H1 (cell line): ENCODE measurements around the gene CTIF. TPM values are rescaled to one million over a fixed set of nuclear protein-coding genes. Genes with fewer than 3 reads are reported as not detected.

Experiments used
- CTCF ChIA-PET: fragments of 300-600 bp; sonication (Branson Sonifier 250); formaldehyde crosslinking; loops from one replicate; lab custom pipeline; 2021; ENCODE audit not compliant: partially characterized antibody; lab: Charles Lee
- POLR2A ChIA-PET: fragments of 300-600 bp; sonication (Branson Sonifier 250); formaldehyde crosslinking; loops from one replicate; lab custom pipeline; 2021; ENCODE audit warnings: inconsistent platforms; ENCODE audit not compliant: partially characterized antibody; lab: Charles Lee
- DNase-seq, 2 experiments: peaks; one replicate each; pipeline versions ENCODE4 v3.0.0 to v3.0.0-alpha.2; 2010 to 2022; ENCODE audit warnings: low spot score in 2 of 2, low read depth in 1 of 2, mixed read lengths in 1 of 2
- FAIRE-seq: peaks from 2 replicates; lab custom pipeline; 2011; peaks lifted over from hg19 to GRCh38; lab: Jason Lieb, UNC
- H2AFZ ChIP-seq: 2 replicates; pipeline ENCODE4 v1.8.1; 2012; ENCODE audit warnings: low read length, inconsistent platforms
- H2AK5ac ChIP-seq: 2 replicates; pipeline ENCODE4 v1.6.1; 2013; ENCODE audit warnings: low read depth, low read length
- H2BK120ac ChIP-seq: replicated peaks from 2 replicates; pipeline ENCODE3; 2013; ENCODE audit warnings: low read depth, low read length, inconsistent platforms
- H2BK12ac ChIP-seq: 2 replicates; pipeline ENCODE4 v1.6.1; 2013; ENCODE audit warnings: low read depth, low read length
- H2BK15ac ChIP-seq: 2 replicates; pipeline ENCODE4 v1.6.1; 2013; ENCODE audit warnings: low read length
- H2BK20ac ChIP-seq: 2 replicates; pipeline ENCODE4 v1.6.1; 2013; ENCODE audit warnings: low read length
- H2BK5ac ChIP-seq: 2 replicates; pipeline ENCODE4 v1.6.1; 2013; ENCODE audit warnings: low read depth, low read length
- H3K14ac ChIP-seq: 2 replicates; pipeline ENCODE4 v1.6.1; 2013; ENCODE audit warnings: inconsistent platforms; ENCODE audit not compliant: insufficient read length
- H3K18ac ChIP-seq: 2 replicates; pipeline ENCODE4 v1.6.1; 2013; ENCODE audit warnings: low read length; ENCODE audit errors: extremely low read depth
- H3K23ac ChIP-seq: 2 replicates; pipeline ENCODE4 v1.6.1; 2013; ENCODE audit warnings: inconsistent platforms; ENCODE audit not compliant: insufficient read length
- H3K23me2 ChIP-seq: 2 replicates; pipeline ENCODE4 v1.6.1; 2013; ENCODE audit warnings: low read depth, low read length
- H3K27ac ChIP-seq: 2 replicates; pipeline ENCODE4 v1.6.1; 2011; ENCODE audit warnings: low read depth, low read length, inconsistent platforms
- H3K27me3 ChIP-seq, 4 experiments: replicated peaks in 1 of 4; 1 replicate in 1 of 4; 2 replicates in 3 of 4; pipeline versions ENCODE4 v1.6.1 to v1.8.1; 2011 to 2013; ENCODE audit warnings: low read length in 3 of 4, mild to moderate bottlenecking in 3 of 4, inconsistent platforms in 2 of 4, mixed read lengths in 2 of 4, moderate library complexity in 1 of 4; ENCODE audit not compliant: control insufficient read depth in 3 of 4, insufficient read depth in 3 of 4; ENCODE audit errors: extremely low read depth in 1 of 4
- H3K36me3 ChIP-seq, 4 experiments: 2 replicates each; pipeline versions ENCODE4 v1.6.1 to v1.8.1; 2011 to 2013; ENCODE audit warnings: mild to moderate bottlenecking in 4 of 4, low read length in 3 of 4, moderate library complexity in 2 of 4, control low read depth in 1 of 4, inconsistent platforms in 1 of 4; ENCODE audit not compliant: insufficient read depth in 4 of 4, control insufficient read depth in 2 of 4
- H3K4ac ChIP-seq: replicated peaks from 2 replicates; pipeline ENCODE3; 2013; ENCODE audit warnings: low read length, low read depth, mixed read lengths, inconsistent platforms; ENCODE audit not compliant: insufficient read length
- H3K4me1 ChIP-seq, 4 experiments: replicated peaks in 1 of 4; 1 replicate in 1 of 4; 2 replicates in 3 of 4; pipeline versions ENCODE4 v1.6.1 to v1.8.1; 2011 to 2013; ENCODE audit warnings: low read length in 3 of 4, inconsistent platforms in 2 of 4, mixed read lengths in 1 of 4; ENCODE audit not compliant: insufficient read depth in 4 of 4, control insufficient read depth in 3 of 4
- H3K4me2 ChIP-seq, 2 experiments: 2 replicates each; pipeline versions ENCODE4 v1.6.1 to v1.8.1; 2011 to 2013; ENCODE audit warnings: low read depth in 2 of 2, low read length in 2 of 2, control low read depth in 1 of 2, inconsistent platforms in 1 of 2, mild to moderate bottlenecking in 1 of 2; ENCODE audit not compliant: insufficient read depth in 1 of 2
- H3K4me3 ChIP-seq, 4 experiments: fragments of 200-600, 300-600 bp in 1 of 4; sonication (generic), shearing (Covaris generic), sonication (Bioruptor Twin) in 1 of 4; 2 replicates each; pipeline versions ENCODE4 v1.5.1 to v1.8.1; 2011 to 2016; ENCODE audit warnings: low read length in 4 of 4, low read depth in 3 of 4, control low read depth in 2 of 4, inconsistent platforms in 2 of 4, mild to moderate bottlenecking in 2 of 4, mixed read lengths in 1 of 4, moderate library complexity in 1 of 4; ENCODE audit not compliant: insufficient read depth in 2 of 4; ENCODE audit errors: extremely low read depth in 1 of 4
- H3K56ac ChIP-seq: replicated peaks from 2 replicates; pipeline ENCODE3; 2013; ENCODE audit warnings: low read depth, mild to moderate bottlenecking, mixed read lengths, low read length, inconsistent platforms; ENCODE audit not compliant: insufficient read length
- H3K79me1 ChIP-seq: 2 replicates; pipeline ENCODE4 v1.6.1; 2013; ENCODE audit warnings: low read depth, low read length, control low read depth
- H3K79me2 ChIP-seq, 2 experiments: 2 replicates each; pipeline versions ENCODE4 v1.6.1 to v1.8.1; 2012 to 2013; ENCODE audit warnings: low read length in 2 of 2, mild to moderate bottlenecking in 2 of 2, inconsistent platforms in 1 of 2; ENCODE audit not compliant: insufficient read depth in 2 of 2, control insufficient read depth in 1 of 2
- H3K9ac ChIP-seq, 4 experiments: replicated peaks in 1 of 4; 1 replicate in 1 of 4; 2 replicates in 3 of 4; pipeline versions ENCODE4 v1.6.1 to v1.8.1; 2011 to 2013; ENCODE audit warnings: low read depth in 3 of 4, low read length in 3 of 4, control low read depth in 2 of 4, mild to moderate bottlenecking in 2 of 4, moderate library complexity in 2 of 4, inconsistent platforms in 1 of 4; ENCODE audit errors: extremely low read depth in 1 of 4
- H3K9me3 ChIP-seq, 2 experiments: 2 replicates each; pipeline versions ENCODE4 v1.6.1 to v1.8.1; 2012 to 2013; ENCODE audit warnings: mild to moderate bottlenecking in 2 of 2, moderate library complexity in 2 of 2, control low read depth in 1 of 2, inconsistent platforms in 1 of 2, low read depth in 1 of 2, low read length in 1 of 2, mixed read lengths in 1 of 2; ENCODE audit not compliant: insufficient read depth in 2 of 2
- H4K20me1 ChIP-seq, 2 experiments: replicated peaks in 1 of 2; 2 replicates each; pipeline versions ENCODE3 to v1.8.1; 2011 to 2013; ENCODE audit warnings: inconsistent platforms in 2 of 2, low read length in 2 of 2, mild to moderate bottlenecking in 1 of 2; ENCODE audit not compliant: insufficient read depth in 2 of 2, control insufficient read depth in 1 of 2
- H4K5ac ChIP-seq: 2 replicates; pipeline ENCODE4 v1.6.1; 2013; ENCODE audit warnings: low read length, low read depth, mixed read lengths, inconsistent platforms; ENCODE audit not compliant: insufficient read length
- H4K8ac ChIP-seq: 2 replicates; pipeline ENCODE4 v1.8.0; 2013; ENCODE audit warnings: mild to moderate bottlenecking, moderate library complexity, low read length, inconsistent platforms; ENCODE audit not compliant: insufficient read depth; ENCODE audit errors: extremely low read depth
- H4K91ac ChIP-seq: replicated peaks from 2 replicates; pipeline ENCODE3; 2013; ENCODE audit warnings: low read length, mixed read lengths, inconsistent platforms; ENCODE audit not compliant: insufficient read length
- BRCA1 ChIP-seq: IDR thresholded peaks from 2 replicates; pipeline ENCODE4 v1.6.1; 2012; ENCODE audit warnings: low read depth, low read length, improper control_type of control experiment
- CHD2 ChIP-seq: IDR thresholded peaks from 2 replicates; pipeline ENCODE4 v1.6.1; 2012; ENCODE audit warnings: low read length, improper control_type of control experiment
- CTBP2 ChIP-seq: IDR thresholded peaks from 2 replicates; pipeline ENCODE4 v1.7.0; 2011; ENCODE audit warnings: borderline replicate concordance, mild to moderate bottlenecking, moderate library complexity, mixed read lengths, low read length; ENCODE audit not compliant: insufficient read depth, insufficient read length
- HDAC2 ChIP-seq, 2 experiments: fragments of 300-600 bp in 1 of 2; sonication (generic) in 1 of 2; IDR thresholded peaks; 2 replicates each; pipeline ENCODE4 v1.6.1; 2011 to 2012; ENCODE audit warnings: low read depth in 2 of 2, low read length in 2 of 2, mild to moderate bottlenecking in 2 of 2, moderate library complexity in 2 of 2, borderline replicate concordance in 1 of 2, inconsistent platforms in 1 of 2
- POLR2AphosphoS5 ChIP-seq: IDR thresholded peaks from 2 replicates; pipeline ENCODE4 v1.6.1; 2011; ENCODE audit warnings: low read depth, low read length
- WGBS, 2 experiments: shearing (Covaris generic) in 1 of 2; methylation state at CpG; one replicate each; pipeline versions ENCODE4 v1.1.6 to v1.1.7; 2013 to 2015; ENCODE audit warnings: low lambda C conversion rate in 2 of 2, mixed read lengths in 2 of 2, inconsistent platforms in 1 of 2, low coverage in 1 of 2, missing lambda C conversion rate in 1 of 2; ENCODE audit not compliant: insufficient replicate concordance in 2 of 2, insufficient coverage in 1 of 2, insufficient read length in 1 of 2; ENCODE audit errors: extremely low coverage in 1 of 2, missing lambda C conversion rate in 1 of 2; 5-methylcytosine and 5-hydroxymethylcytosine counted together
- polyA plus RNA-seq, 7 experiments: library from polyadenylated mRNA; depleted of rRNA in 3 of 7; stranded (reverse) in 5 of 7; unstranded in 2 of 7; fragments of >200 nt in 5 of 7; fragments of 200-250 nt in 2 of 7; gene quantifications; 1 replicate in 5 of 7; 2 replicates in 1 of 7; 4 replicates in 1 of 7; pipeline versions ENCODE4 v1.2.1 to v1.2.3, GENCODE V29; 2011 to 2013; ENCODE audit warnings: missing spikeins in 2 of 7, mixed read lengths in 2 of 7
- total RNA-seq: library from RNA; stranded (reverse); fragmentation: NEBNext Ultra II Directional; extraction: Animal tissue kit (Norgen Biotek cat#: 25700); gene quantifications from 2 replicates; pipeline ENCODE4 v1.2.1, GENCODE V29; 2021
- TF ChIP-seq, protein P1 (sequence below): IDR thresholded peaks from 2 replicates; pipeline ENCODE4 v1.6.1; 2012; ENCODE audit warnings: inconsistent platforms

Gene CTIF
- total and polyA plus RNA-seq, 2 of the 8 experiments (the other 6 are each of a cell fraction or from before 2014, with no cell fraction given): 9.0 to 17.8 TPM

DNA sequence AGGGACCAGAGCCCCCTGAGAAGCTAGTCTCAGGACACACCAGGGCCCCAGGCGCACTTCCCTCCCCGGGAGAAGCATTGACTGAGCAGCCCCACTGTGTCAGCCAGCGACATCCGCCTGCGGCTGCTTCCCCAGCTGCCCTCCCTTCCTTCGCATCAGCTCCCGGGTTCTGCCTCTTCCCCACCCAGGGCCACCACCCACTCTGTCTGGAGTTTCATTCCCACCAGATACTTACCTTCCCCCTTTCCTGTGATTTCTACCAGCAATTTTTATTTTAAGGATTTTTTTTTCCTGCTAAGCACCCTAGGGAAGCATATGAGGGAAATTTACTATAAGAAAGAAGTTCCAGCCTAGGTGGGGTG lies 312.7 kb downstream of the CTIF start:
- Histone ChIP-seq H3K18ac (no peak overlapping the region), H3K4ac (no peak overlapping the region), H3K23ac (no peak overlapping the region), H3K14ac (no peak overlapping the region), H3K4me3 (no peak overlapping the region), H3K27ac (no peak overlapping the region), H2BK5ac (peak overlapping the region; percentile 44; the same call in 1 of the 2 replicates), H4K8ac (no peak overlapping the region), H4K20me1 (no peaks in the 10 kb centered on the region), H2BK20ac (peak overlapping the region; percentile 67; the same call in 1 of the 2 replicates), H3K9ac (no peak overlapping the region), H2BK120ac (no peak overlapping the region), H2BK15ac (no peak overlapping the region), H3K56ac (no peak overlapping the region), H2AFZ (no peak overlapping the region), H3K4me2 (peak overlapping the region in 1 of 2 experiments; percentile 25; a peak in 1 of 4 replicates), H2BK12ac (peak overlapping the region; percentile 75; the same call in 1 of the 2 replicates), H3K23me2 (peaks cover 2% of the 10 kb centered on the region; the same call in 1 of the 2 replicates), H3K9me3 (no peaks in the 10 kb centered on the region), H4K91ac (no peak overlapping the region), H4K5ac (no peak overlapping the region), H3K36me3 (no peaks in the 10 kb centered on the region), H3K79me1 (no peaks in the 10 kb centered on the region), H3K79me2 (no peaks in the 10 kb centered on the region), H3K27me3 (no peaks in the 10 kb centered on the region), H3K4me1 (peaks cover 0 to 20% (median 10%) of the 10 kb centered on the region in 4 experiments; a peak in 6 of 7 replicates), H2AK5ac (no peak overlapping the region)
- DNase-seq (no peak), FAIRE-seq (no peak)
- WGBS, 2 experiments: 77% methylated on average over 7 of the region's 7 CpGs; no CpG with 5 or more reads in 1 of the 2 experiments
- ChIA-PET CTCF (interaction anchor here (0.9 kb wide), 1 partner anchor 14 kb away, joined by 3 read pairs; no protein-coding TSS in a partner anchor), POLR2A (no interaction called here)
- TF ChIP-seq POLR2AphosphoS5: no peak
- TF ChIP-seq HDAC2 (IDR thresholded peaks at IDR 0.05; ENCODE audit: borderline replicate concordance in 1 of 2, low read depth in 2 of 2, low read length in 2 of 2): no peak
- TF ChIP-seq, protein P1, sequence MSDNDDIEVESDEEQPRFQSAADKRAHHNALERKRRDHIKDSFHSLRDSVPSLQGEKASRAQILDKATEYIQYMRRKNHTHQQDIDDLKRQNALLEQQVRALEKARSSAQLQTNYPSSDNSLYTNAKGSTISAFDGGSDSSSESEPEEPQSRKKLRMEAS: no peak
- no peak for TF ChIP-seq CTBP2
- no peak for TF ChIP-seq BRCA1
- no peak for TF ChIP-seq CHD2
